Measurements from ENCODE around the gene XPOT. TPM values are rescaled to one million over a fixed set of nuclear protein-coding genes. Genes with fewer than 3 reads are reported as not detected.

Gene XPOT
- total RNA-seq, 2 donors from 2014 or later = 27.7 to 45.7 TPM

DNA sequence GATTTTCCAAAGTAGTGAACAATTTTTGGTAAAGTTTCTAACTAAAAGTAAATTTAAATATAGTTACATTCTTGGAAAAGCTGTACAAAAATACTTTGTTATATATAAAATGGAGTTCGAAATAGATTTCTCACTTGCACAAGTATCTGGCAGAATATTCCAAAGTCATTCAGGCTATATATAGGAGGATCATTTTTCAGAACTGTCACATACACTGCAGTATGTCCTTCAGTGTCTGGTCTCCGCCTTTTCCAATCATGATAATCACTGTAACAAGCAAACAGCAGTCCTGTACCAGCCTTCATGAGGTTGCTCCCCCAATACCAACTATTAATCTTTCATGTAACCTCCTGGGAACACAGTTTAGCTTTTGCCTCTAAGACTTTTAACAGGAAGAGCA lies 66.3 kb downstream of the XPOT start:
- Histone ChIP-seq H3K27ac (no peak overlapping the region), H3K36me3 (replicated peaks in 1 of 2; ENCODE audit: insufficient read depth in 1 of 2, low read depth in 2 of 2) (peaks cover under 1 to 22% of the 10 kb centered on the region in 2 donors), H3K4me1 (peaks cover 9% of the 10 kb centered on the region), H3K4me3 (no peak overlapping the region), H3K27me3 (no peaks in the 10 kb centered on the region), H3K9me3 (no peaks in the 10 kb centered on the region)
- no peak for TF ChIP-seq POLR2A (IDR thresholded peaks at IDR 0.05)
- TF ChIP-seq, protein P1, sequence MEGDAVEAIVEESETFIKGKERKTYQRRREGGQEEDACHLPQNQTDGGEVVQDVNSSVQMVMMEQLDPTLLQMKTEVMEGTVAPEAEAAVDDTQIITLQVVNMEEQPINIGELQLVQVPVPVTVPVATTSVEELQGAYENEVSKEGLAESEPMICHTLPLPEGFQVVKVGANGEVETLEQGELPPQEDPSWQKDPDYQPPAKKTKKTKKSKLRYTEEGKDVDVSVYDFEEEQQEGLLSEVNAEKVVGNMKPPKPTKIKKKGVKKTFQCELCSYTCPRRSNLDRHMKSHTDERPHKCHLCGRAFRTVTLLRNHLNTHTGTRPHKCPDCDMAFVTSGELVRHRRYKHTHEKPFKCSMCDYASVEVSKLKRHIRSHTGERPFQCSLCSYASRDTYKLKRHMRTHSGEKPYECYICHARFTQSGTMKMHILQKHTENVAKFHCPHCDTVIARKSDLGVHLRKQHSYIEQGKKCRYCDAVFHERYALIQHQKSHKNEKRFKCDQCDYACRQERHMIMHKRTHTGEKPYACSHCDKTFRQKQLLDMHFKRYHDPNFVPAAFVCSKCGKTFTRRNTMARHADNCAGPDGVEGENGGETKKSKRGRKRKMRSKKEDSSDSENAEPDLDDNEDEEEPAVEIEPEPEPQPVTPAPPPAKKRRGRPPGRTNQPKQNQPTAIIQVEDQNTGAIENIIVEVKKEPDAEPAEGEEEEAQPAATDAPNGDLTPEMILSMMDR (IDR thresholded peaks at IDR 0.05) = no peak
- DNase-seq (no peak), ATAC-seq (no peak)
- WGBS, 2 donors = 91 to 96% methylated on average over 2 of the region's 2 CpGs
- intact Hi-C loops (cut with DNase I) = no loop called here

- intact Hi-C loops (cut with DNase I) = no loop called here
- H3K36me3 ChIP-seq (replicated peaks in 1 of 2; ENCODE audit: insufficient read depth in 1 of 2, low read depth in 2 of 2) = peaks cover 0 to 20% of the 10 kb centered on the region in 2 donors
These were observed 69.0 kb downstream of the XPOT start for GRCh38 chr12:64473176-64473575.

GRCh38 chr12:64475518-64475917 lies 71.3 kb downstream of the XPOT start:
- ATAC-seq (no peak), DNase-seq (no peak)
- Histone ChIP-seq H3K36me3 (replicated peaks in 1 of 2; ENCODE audit: insufficient read depth in 1 of 2, low read depth in 2 of 2) (peaks cover 0 to 13% of the 10 kb centered on the region in 2 donors), H3K4me3 (no peak overlapping the region), H3K9me3 (no peaks in the 10 kb centered on the region), H3K27me3 (no peaks in the 10 kb centered on the region), H3K4me1 (no peaks in the 10 kb centered on the region), H3K27ac (no peak overlapping the region)
- TF ChIP-seq POLR2A (IDR thresholded peaks at IDR 0.05) = no peak
- TF ChIP-seq, protein P1 (IDR thresholded peaks at IDR 0.05) = no peak
- 97% methylated on average over 4 of the region's 4 CpGs for WGBS, 2 donors
- intact Hi-C loops (cut with DNase I) = no loop called here

More at GRCh38 chr12:64473176-64473575, 69.0 kb downstream of the XPOT start:
- H3K27ac ChIP-seq = no peak overlapping the region
- peaks cover 9% of the 10 kb centered on the region for H3K4me1 ChIP-seq
- no peaks in the 10 kb centered on the region for H3K9me3 ChIP-seq
- ATAC-seq (no peak), DNase-seq (no peak)
- TF ChIP-seq POLR2A (IDR thresholded peaks at IDR 0.05) = no peak
- TF ChIP-seq, protein P1 (IDR thresholded peaks at IDR 0.05) = no peak
- WGBS, 2 donors = 90 to 96% methylated on average over 2 of the region's 2 CpGs
- no peak overlapping the region for H3K4me3 ChIP-seq
- no peaks in the 10 kb centered on the region for H3K27me3 ChIP-seq

GRCh38 chr12:64476844-64477243 lies 72.7 kb downstream of the XPOT start:
- no peak for DNase-seq
- no peak for ATAC-seq
- Histone ChIP-seq H3K27ac (no peak overlapping the region), H3K36me3 (replicated peaks in 1 of 2; ENCODE audit: insufficient read depth in 1 of 2, low read depth in 2 of 2) (peaks cover 0 to 10% of the 10 kb centered on the region in 2 donors), H3K4me1 (no peaks in the 10 kb centered on the region), H3K9me3 (no peaks in the 10 kb centered on the region), H3K4me3 (no peak overlapping the region), H3K27me3 (no peaks in the 10 kb centered on the region)
- intact Hi-C loops (cut with DNase I) = no loop called here
- no peak for TF ChIP-seq POLR2A (IDR thresholded peaks at IDR 0.05)
- TF ChIP-seq, protein P1 (IDR thresholded peaks at IDR 0.05) = no peak
- 100% methylated on average over 2 of the region's 2 CpGs for WGBS, 2 donors

DNA sequence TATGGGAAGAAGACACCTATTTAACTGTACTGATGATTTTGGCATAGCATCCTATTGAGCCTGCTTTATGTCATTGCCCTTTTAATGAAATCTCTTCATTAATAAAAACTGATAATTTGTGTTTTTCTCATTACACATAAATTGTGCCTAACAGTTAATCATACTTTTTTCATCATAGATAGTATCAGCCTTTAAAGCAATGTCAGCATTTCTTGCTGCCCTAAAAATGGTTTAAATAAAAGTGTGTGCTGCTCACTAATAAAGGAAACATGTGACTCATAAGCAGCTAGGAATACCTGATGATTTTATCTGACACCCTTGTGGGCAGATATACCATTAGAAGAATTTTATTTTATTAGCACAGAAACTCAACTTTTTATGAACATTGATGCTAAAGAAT lies 74.5 kb downstream of the XPOT start:
- Histone ChIP-seq H3K4me1 (no peaks in the 10 kb centered on the region), H3K9me3 (no peaks in the 10 kb centered on the region), H3K27me3 (no peaks in the 10 kb centered on the region), H3K4me3 (no peak overlapping the region), H3K36me3 (replicated peaks in 1 of 2; ENCODE audit: insufficient read depth in 1 of 2, low read depth in 2 of 2) (peaks cover 7 to 12% of the 10 kb centered on the region in 2 donors), H3K27ac (no peak overlapping the region)
- DNase-seq (no peak), ATAC-seq (no peak)
- TF ChIP-seq, protein P1 (IDR thresholded peaks at IDR 0.05) = no peak
- no peak for TF ChIP-seq POLR2A (IDR thresholded peaks at IDR 0.05)
- intact Hi-C loops (cut with DNase I) = no loop called here

All from body of pancreas (tissue), 4 donors.